ENCODE results near the gene CYP3A7.
"Not testable (repeated sequence)": the region's sequence is repeated elsewhere in the genome, so short reads cannot be mapped to it uniquely, and the experiment has no call there.

Gene CYP3A7

DNA sequence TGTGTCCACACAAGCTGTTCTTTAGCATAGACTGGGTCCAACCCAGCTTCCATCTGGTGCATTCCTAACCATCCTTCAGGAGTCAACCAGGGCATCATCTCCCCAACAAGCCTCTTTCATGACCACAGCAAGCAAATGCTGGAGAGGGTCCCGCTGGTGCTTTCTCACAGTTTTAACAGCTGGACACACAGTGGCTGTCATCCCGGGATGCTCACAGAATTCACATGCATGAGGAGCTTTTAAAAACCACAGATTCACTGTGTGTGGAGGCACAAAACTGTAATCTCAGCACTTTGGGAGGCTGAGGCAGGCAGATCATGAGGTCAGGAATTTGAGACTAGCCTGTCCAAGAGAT lies 6.4 kb upstream of the CYP3A7 start:
- FAIRE-seq: no peak

DNA sequence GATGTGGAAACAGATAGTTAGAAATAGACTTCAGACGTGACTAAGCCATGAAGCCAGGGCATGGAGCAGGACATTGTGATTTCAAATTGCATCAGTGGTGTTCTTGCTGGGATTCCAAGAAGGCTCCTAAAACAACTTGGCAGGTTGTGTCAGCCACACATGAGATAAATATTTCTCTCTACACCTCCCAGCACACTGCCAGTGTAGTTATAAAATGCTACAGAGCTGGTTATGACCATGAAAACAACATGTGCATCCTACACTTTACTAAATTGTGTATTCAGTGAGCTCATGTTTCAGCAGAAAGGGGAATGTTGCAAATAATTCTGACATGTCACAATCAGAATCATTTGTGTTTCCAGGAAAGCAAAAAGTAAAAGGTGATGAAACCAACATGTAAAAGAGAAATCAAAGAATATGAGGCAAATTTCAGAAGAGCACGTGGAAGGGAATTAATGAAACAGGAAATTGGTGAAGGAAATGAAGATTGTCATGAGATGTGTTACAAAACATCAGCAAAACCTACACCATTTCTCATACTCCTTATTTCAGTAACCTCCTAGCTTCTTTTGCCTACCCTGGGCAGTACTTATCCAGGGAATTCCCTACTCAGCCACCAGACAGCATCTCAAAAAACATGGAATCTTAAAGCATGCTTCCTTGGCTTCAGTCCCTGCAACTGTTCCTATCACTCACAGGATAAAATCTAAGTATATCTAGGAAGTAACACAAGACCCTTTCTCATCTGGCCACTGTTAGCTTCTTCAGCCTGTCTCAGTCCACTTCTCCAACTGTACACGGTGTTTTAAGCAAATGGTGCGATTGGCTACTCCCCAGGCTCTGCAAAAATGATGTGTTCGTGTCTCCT lies 5.8 kb upstream of the CYP3A7 start:
- no peak for FAIRE-seq

DNA sequence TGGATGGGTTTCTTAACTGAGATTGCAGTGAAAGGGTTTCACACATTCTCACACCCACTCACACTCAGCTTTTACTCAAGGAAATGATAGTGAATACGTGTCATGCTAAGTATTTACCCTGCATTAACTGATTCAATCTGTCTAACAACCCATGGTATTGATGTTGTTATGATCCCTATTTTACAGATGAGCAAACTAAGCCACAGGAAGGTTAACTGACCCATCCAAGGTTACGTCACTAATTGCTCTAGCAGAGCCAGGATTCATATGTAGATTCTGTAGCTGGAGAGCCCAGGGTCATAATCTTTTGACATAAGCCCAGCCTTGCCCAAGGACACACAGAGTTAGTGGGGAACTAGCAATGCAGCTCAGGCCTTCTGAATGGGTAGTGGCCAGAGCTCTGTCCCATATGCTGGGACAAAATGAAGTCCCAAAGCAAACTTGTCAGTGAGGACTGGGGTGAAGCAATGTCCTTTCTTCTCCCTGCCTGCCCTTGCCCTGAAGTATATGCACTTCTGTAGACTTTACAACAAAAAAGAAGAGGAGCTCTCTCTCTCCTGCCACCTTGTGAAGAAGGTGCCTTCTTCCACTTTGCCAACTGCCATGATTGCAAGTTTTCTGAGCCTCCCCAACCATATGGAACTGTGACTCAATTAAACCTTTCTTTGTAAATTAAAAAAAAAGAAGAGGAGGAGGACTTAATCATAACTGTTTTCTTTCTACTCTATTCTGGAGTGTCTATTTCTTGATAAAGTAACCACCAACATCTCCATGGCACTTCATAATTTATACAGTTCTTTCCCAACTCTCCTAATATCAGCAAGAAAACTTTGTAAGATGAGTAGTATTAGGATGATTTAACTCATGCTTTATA lies 4.9 kb upstream of the CYP3A7 start:
- no peak for FAIRE-seq

DNA sequence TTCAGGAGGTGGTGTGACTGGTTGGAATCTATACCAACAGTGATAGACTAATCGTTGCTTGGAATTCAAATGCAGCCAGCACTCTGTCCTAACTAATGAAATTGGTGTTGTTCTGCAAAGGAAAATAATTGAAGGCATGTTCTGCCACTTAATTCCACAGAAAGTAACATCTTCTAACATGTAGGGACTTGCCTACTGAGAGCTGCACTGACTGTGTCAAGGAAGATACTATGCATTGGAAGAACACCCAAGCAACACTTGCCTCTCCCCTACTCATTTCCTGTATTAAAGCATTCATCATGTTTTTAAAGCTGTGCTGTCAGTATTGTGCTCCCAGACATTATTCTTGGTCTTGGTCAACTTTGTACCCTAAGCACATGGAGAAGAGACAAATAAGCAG lies 2.7 kb upstream of the CYP3A7 start:
- FAIRE-seq: no peak

DNA sequence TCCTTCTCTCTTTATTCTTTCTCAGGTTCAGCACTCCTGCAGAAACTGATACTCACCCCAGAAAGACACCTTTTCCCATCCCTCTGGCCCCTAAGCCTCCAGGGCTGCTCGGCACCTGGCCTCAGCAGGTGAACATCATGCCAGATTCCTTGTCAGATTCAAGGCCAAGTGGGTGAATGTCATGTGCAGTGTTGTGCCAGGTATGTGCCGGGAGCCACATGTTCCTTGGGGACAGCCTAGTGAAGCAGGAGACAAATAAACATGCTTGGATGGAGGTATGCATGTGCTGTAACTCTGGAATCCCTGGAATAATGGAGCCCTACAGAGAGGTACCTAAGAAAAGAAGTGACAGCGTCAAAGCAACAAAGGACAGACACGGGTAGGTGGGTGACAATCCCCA lies 1.7 kb upstream of the CYP3A7 start:
- not testable (repeated sequence) for FAIRE-seq

DNA sequence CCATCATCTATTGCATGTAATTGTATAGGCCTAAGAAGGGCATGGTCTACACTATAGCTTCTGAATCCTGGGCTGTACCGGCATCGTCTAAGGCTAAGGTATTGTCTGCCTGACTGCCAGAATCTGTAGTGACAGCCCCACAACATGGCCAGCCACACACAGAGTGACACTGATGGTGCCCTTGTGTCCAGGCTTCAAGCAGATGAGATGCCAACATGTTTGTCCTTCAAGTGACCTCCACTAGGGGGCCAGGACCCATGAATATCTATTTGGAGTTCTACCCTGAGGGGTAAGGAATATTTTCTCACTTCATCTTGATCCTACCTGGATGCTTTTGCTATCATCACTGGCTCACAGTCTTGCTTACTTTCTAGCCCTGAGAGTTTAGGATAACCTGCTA lies 1.5 kb downstream of the CYP3A7 start:
- FAIRE-seq: no peak

DNA sequence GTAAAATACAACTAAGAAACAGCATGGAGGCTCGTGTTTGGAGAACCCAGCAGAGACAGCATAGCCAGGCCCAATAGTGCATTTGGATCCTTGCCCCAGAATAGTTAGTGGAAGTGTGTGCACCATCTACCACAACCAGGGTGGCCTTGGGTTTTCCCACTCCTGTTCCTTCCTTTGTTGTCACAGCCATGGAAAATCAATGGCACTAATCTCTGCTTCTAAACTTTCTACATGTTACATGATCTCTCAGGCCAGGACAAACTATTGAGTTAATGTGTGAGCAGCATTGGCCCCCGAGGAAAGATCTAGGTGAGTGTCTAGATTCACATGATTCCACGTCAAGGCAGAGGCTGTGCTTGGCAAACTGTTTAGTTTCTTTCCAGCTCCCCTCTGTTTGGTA lies 2.0 kb downstream of the CYP3A7 start:
- FAIRE-seq: no peak

DNA sequence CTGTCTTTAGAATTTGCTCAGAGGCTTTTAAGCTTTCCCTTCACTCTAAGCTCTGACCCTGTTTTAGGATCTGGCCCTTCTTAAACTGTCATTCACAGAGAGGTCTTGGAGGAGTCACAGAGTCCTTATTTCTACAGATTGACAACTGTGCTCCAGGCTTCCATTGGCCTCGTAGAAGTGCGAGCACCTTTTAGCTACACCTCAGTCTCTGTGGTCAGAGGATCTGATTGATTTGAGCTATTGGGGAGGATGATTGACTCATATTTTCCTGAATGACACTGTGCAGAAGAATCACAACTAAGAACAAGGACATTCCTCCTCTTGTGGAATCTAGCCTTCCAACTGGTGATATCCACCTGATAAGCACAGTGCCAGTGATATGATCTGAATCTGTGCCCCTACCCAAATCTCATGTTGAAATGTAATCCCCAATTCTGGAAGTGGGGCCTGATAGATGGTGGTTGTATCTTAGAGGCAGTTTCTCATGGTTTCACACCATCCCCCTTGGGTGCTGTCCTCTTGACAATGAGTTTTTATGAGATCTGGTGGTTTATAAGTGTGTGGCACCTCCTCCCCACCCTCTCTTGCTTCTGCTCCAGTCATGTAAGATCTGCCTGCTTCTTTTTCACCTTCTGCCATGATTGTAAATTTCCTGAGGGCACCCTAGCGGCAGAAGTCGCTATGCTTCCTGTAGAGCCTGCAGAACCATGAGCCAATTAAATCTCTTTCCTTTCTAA lies 3.2 kb downstream of the CYP3A7 start:
- no peak for FAIRE-seq

DNA sequence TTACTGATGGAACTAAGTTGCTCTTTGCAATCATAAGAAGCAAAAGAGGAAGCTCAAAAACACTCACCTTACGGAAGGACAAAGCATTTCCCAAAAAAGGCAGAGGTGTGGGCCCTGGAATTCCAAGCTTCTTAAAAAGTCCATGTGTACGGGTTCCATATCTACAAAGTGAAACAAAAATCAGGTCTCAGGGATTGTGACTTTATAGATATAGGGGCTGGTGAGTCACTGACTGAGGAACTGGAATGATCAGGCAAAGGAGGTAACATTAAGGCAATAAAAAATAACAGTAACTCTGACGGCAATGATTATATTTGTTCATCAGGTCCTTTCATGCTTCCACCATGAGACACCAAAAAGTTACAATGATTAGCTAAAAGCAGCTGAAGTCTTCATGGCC lies 4.0 kb downstream of the CYP3A7 start:
- FAIRE-seq: no peak

DNA sequence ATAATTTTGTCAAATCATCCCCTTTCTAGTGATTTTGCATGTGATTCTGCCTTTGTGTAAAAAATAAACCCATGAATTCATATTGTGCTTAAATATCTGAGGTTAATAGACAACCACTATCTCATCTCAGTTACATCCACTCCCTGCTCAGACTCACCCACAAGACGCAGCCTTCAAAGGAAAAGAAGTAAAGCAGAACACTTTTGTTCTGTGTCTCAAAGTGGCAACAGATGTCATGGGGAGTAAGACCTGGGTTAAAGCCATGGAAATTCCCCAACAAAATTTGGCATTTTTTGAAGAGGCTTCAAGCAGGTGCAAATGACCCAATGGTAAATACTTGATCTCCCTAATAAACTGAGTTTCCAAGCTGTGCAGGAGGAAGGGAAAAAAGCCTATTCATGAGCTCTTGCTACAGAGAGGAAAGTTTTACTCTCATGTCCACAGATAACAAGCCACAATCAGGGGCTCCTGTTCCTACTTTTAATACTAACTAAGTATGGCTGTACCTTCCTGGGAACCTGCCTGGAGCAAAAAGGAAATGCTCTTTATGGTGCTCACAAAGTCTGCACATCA lies 4.7 kb downstream of the CYP3A7 start:
- FAIRE-seq: no peak

DNA sequence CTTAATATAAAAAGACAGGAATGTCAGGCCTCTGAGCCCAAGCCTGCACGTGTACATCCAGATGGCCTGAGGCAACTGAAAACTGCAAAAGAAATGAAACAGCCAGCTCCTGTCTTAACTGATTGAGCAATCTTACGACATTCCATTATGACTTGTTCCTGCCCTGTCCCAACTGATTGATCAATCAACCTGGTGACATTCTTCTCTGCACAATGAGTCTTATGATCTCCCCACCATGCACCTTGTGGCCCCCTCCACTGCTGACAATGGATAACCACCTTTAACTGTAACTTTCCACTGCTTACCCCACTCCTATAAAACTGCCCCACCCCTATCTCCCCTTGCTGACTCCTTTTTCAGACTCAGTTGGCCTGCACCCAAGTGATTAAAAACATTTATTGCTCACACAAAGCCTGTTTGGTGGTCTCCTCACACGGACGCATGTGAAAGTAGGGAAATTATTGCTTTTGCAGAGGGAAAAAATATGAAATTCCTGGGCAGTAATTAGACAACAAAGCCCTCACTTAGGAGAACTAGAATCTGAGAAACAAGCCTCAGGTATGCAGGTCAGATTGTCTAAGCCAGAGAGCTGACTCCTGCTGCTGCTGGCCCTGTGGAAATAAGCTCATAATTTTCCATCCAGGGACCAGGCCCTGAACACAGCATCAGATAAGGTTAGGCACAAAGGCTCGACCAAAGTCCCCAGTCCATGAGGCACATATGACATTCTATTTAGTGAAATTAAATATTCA lies 5.3 kb downstream of the CYP3A7 start:
- no peak for FAIRE-seq

DNA sequence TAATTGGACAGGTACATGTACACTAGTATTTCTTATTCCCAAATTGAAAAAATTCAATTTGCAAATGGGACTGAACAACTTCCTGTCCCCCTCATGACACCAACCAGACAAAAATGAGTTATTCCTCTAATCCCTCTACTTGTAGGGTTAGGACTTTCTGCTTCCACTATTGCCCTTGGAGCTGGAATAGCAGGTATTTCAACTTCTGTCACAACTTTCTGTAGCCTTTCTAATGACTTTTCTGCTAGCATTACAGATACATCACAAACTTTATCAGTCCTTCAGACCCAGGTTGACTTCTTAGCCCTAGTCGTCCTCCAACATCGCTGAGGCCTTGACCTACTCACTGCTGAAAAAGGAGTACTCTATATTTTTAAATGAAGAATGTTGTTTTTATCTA lies 6.4 kb downstream of the CYP3A7 start:
- FAIRE-seq: no peak

DNA sequence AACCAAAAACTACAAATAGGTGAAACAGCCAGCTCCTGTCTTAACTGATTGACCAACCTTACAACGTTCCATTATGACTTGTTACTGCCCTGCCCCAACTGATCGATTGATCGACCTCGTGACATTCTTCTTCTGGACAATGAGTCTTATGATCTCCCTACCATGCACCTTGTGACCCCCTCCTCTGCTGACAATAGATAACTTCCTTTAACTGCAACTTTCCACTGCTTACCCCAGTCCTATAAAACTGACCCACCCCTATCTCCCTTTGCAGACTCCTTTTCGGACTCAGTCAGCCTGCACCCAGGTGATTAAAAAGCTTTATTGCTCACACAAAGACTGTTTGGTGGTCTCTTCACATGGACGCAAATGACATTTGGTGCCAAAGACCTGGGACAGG lies 11.8 kb downstream of the CYP3A7 start:
- not testable (repeated sequence) for FAIRE-seq

DNA sequence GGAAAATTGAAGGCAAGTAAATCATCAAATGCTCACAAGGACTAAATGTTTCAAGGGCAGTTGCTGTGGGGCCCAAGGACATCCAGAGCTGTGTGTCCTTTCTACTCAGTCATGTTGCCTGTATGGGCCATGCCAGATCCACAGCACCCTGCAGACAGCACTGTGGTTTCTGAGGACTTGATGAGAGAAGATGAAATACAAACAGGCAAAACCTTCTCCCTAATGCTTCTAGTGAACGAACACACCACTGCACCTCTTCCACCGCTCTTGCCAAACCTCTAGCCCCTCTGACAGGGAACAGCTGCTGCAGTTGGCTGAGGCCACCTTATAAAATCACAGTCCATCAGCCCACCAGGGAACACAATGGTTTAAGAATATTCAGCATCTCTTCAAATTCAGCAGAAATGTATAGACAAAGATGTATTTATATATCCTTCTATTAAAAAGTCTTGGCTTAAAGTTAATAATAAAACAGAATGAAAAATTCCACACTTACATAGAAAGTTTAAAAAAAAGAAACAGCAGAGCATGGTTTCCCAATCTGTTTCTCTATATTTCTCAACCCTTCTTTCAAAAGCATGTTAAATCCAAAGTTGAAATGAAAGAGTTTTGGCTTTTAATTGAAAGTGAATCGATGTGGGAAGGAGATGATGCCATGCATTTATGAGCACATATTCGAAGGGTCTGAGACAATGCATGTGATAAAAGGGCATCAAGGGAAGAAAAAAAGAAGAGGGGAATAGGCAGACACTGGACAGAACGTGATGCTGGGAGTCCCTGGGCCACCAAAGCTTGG lies 14.0 kb downstream of the CYP3A7 start:
- no peak for FAIRE-seq

DNA sequence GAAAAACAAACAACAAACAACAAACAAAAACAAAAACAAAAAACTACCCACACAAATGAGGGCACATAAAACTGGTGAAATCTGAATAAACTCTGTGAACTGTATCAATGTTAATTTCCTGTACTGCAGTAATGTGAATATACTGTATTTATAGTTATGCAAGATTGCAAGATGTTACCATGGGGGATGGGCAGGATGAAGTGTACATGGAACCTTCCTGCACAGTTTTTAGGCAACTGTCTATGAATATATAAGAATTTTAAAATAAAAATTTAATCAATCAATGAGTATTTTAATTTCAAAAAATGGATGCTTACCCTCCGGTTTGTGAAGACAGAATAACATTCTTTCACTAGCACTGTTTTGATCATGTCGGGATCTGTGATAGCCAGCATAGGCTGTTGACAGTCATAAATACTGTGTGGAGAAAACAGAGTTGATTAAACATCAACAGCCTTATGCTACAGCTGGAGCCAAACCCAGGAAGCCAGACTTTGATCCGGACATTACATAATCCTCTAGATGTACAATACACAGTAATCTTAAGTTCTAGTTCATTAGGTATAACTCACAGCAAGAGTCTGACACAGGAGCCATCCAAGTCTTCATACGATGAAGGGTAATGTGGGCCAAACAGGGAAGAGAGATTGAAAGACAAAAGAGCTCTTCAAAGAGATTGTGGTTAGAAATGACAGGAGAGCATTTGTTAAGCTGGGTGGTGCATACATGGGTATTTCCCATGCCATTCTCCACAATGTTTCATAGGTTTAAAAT lies 14.8 kb downstream of the CYP3A7 start:
- FAIRE-seq: no peak

DNA sequence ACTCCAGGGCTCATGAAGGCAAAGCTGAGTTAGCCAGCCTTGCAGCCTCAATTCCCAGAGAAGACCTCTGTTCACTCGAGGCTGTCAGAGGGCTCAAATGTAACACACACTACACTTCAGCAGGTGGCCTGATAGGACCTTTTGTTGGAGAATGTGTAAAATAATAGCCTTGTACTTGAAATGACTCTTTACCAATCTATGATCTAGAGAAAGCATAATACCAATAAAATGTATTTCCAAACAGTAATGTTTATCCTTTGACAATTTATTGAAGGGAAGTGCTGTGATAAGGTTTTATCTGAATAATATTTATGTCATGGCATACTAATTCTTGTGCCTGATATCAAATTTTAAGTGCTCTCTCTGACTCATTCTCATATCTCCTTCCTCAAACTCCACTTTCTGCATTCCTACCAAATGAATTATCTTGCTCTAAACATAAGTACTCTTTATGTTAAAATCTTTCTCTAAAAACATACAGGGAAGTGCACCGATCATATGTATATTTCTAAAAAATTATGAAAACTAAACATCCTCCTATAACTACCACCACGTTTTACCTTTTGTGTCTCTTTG lies 20.9 kb downstream of the CYP3A7 start:
- no peak for FAIRE-seq

DNA sequence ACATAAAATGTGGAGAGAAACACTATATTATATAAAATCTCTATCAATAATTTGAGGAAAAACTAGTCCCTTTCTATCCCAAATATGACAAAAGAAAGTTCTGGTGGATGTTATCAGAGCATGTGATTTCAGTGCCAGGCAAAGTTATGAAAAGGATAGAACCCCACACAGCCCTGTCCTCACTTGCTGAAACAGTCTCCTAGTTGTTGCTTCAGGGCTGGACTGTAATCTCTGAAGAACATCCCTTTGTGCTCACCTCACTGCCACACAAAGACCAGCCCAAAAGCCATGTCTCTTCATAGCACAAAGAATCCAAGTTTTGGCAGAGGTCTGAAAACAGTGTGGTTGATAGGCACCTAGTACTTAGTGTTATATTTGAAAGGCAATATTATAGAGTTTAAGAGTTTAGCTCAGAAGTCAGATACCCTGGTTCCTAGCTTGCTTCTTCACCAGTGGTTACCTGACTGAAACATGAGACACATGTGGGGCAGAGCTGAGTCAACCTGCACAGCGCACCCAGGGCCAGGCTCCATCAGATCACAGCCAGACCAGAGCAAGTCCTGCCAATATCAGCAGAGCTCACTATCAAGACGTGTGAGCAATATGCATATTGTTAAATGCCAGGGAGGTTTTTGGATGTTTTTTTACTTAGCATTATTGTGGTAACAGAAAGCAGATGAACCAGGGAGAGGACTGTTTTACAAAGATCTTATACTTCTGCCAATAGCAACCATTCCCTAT lies 25.0 kb downstream of the CYP3A7 start:
- FAIRE-seq: no peak

DNA sequence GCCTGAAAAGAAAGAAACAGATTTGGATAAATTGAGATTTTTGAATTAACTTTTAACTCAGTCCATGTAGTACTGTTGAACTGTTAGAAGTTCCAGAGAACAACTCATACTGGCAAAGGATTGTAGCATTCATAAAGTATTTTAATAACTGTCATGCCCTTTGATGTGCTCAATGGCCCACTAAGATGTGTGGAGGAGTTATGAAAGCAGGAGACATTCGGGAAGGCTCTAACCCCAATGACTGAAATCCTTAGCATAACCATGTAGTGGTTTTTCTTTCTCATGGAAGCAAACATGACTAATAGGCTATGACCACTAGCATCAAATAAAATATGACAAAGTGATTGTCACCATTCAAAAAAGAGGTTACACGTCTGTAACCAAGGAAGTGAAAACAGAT lies 25.7 kb downstream of the CYP3A7 start:
- no peak for FAIRE-seq

DNA sequence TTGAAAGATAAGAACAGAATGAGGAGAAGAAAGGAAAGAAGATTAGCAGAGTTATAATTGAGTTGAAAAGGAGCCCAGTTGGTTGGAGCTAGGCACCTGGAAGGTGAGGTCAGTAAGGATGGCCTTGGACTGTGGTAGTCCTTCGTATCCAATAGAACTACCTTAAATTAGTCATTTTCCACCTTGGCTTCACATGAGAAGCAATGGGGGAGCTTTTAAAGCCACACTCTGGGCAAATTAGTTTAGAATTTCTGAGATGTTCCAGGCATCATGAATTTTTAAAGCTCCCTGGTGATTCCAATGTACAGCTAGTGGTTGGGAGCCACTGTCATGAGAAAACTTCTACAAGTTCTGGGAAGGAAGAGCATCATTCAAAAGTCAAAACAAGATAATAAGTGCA lies 27.9 kb downstream of the CYP3A7 start:
- no peak for FAIRE-seq
